Measurements from ENCODE around the gene GIMAP5.
"Not testable (repeated sequence)": the region's sequence is repeated elsewhere in the genome, so short reads cannot be mapped to it uniquely, and the experiment has no call there.

The GIMAP5 gene

GRCh38 chr7:150735596-150736358, 1.4 kb upstream of the GIMAP5 start:
- no peak for DNase-seq

GRCh38 chr7:150736864-150737263, 354 bp upstream of the GIMAP5 start:
- DNase-seq = no peak

- no peak for DNase-seq
Observed at GRCh38 chr7:150738092-150738491, 874 bp downstream of the GIMAP5 start.

GRCh38 chr7:150738591-150739001, 1.4 kb downstream of the GIMAP5 start:
- DNase-seq = no peak

GRCh38 chr7:150739033-150739432, 1.8 kb downstream of the GIMAP5 start:
- DNase-seq = no peak

- DNase-seq = no peak
Observed at GRCh38 chr7:150740053-150740452, 2.8 kb downstream of the GIMAP5 start.

- DNase-seq = no peak
Observed at GRCh38 chr7:150742286-150742968, 5.2 kb downstream of the GIMAP5 start.

- no peak for DNase-seq
Observed at GRCh38 chr7:150744041-150744656, 6.9 kb downstream of the GIMAP5 start.

- no peak for DNase-seq
Observed at GRCh38 chr7:150745086-150745485, 7.9 kb downstream of the GIMAP5 start.

- DNase-seq = no peak
Observed at GRCh38 chr7:150745876-150746275, 8.7 kb downstream of the GIMAP5 start.

- no peak for DNase-seq
Observed at GRCh38 chr7:150746921-150747320, 9.7 kb downstream of the GIMAP5 start.

GRCh38 chr7:150748376-150748775, 11.2 kb downstream of the GIMAP5 start:
- no peak for DNase-seq

- no peak for DNase-seq
Observed at GRCh38 chr7:150751702-150752101, 14.5 kb downstream of the GIMAP5 start.

- no peak for DNase-seq
Observed at GRCh38 chr7:150753239-150753638, 16.0 kb downstream of the GIMAP5 start.

GRCh38 chr7:150753826-150754603, 16.8 kb downstream of the GIMAP5 start:
- DNase-seq = no peak

- no peak for DNase-seq
Observed at GRCh38 chr7:150754951-150755350, 17.7 kb downstream of the GIMAP5 start.

- no peak for DNase-seq
Observed at GRCh38 chr7:150755473-150756099, 18.4 kb downstream of the GIMAP5 start.

- no peak for DNase-seq
Observed at GRCh38 chr7:150756166-150756565, 18.9 kb downstream of the GIMAP5 start.

- DNase-seq = no peak
Observed at GRCh38 chr7:150756858-150757257, 19.6 kb downstream of the GIMAP5 start.

GRCh38 chr7:150759479-150759878, 22.3 kb downstream of the GIMAP5 start:
- no peak for DNase-seq

GRCh38 chr7:150766334-150766709, 29.1 kb downstream of the GIMAP5 start:
- DNase-seq = no peak

GRCh38 chr7:150769768-150770167, 32.5 kb downstream of the GIMAP5 start:
- DNase-seq = no peak

- DNase-seq = not testable (repeated sequence)
Observed at GRCh38 chr7:150774131-150774530, 36.9 kb downstream of the GIMAP5 start.
